NCI-H1694 (cell line): ENCODE data around the gene WDR13.
"Not testable (repeated sequence)": the region's sequence is repeated elsewhere in the genome, so short reads cannot be mapped to it uniquely, and the experiment has no call there.

Experiments
- DNase-seq: peaks from one replicate; lab custom pipeline; 2025; lab: John Stamatoyannopoulos, UW

The WDR13 gene

GRCh38 chrX:48595929-48596328 lies 1.4 kb upstream of the WDR13 start:
- DNase-seq, result no peak

DNA sequence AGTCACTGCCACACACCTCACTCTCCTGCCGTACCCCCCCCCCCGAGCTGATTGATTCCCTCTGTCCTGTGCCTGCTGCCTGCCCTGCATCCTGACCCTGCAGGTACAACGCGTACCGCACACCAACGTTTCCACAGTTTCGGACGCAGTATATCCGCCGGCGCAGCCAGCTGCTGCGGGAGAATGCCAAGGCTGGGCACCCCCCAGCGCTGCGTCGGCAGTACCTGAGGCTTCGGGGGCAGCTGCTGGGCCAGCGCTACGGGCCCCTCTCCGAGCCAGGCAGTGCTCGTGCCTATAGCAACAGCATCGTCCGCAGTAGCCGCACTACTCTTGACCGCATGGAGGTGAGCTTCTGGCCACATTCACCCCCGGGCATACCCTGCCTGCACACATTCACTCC lies 1.3 kb downstream of the WDR13 start:
- DNase-seq, result no peak

DNA sequence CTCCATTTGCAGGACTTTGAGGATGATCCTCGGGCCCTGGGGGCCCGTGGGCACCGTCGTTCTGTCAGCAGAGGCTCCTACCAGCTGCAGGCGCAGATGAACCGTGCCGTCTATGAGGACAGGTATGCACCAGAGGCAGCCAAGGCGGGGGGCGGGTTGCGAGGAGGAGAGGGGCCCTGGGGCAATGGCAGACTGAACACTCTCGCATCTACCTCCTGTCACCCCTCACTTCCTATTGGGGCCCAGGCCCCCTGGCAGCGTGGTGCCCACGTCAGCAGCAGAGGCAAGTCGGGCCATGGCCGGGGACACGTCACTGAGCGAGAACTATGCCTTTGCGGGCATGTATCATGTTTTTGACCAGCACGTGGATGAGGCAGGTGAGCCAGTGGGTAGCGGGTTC lies 2.0 kb downstream of the WDR13 start:
- no peak for DNase-seq

GRCh38 chrX:48600226-48600625 lies 2.9 kb downstream of the WDR13 start:
- no peak for DNase-seq

DNA sequence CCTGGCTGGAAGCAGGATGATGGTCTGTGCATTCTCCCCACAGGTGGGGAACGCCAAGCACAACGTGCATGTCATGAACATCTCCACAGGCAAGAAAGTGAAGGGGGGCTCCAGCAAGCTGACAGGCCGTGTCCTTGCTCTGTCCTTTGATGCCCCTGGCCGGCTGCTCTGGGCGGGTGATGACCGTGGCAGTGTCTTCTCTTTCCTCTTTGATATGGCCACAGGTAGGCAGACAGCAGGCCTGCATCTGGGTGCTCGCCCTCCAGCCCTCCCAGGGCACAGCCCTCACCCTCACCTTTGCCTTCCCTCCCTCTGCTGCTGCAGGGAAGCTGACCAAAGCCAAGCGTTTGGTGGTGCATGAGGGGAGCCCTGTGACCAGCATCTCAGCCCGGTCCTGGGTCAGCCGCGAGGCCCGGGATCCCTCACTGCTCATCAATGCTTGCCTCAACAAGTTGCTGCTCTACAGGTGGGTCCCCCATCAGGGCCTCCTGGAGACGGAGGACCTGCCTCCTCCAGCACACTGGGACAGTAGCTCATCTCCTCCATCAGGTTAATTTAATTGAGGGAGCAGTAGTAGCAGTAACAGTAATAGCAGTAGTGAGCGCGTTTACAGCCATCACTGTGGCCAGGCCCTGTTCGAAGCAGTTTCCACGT lies 4.6 kb downstream of the WDR13 start:
- no peak for DNase-seq

- no peak for DNase-seq
These were observed 7.4 kb downstream of the WDR13 start for GRCh38 chrX:48604701-48605100.

- no peak for DNase-seq
These were observed 8.8 kb downstream of the WDR13 start for GRCh38 chrX:48606091-48606490.

DNA sequence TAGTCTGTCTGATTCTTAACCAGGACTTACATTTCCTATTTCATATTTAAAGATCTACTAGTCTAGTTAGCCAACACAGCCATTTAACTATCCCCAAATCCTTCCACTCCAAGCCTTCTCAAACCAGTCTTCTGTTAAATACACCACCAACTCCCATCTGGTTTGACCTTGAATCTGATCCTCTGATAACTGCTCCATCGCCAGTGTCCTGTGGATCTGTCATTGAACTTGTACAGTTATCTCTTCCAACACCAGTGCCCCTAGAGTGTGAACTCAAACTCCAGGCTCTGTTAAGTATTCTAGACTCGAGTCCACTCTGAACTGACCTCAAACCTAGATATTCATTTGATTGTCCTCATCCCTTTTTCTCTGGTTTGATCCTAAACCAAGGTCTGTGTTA lies 14.4 kb downstream of the WDR13 start:
- no peak for DNase-seq

DNA sequence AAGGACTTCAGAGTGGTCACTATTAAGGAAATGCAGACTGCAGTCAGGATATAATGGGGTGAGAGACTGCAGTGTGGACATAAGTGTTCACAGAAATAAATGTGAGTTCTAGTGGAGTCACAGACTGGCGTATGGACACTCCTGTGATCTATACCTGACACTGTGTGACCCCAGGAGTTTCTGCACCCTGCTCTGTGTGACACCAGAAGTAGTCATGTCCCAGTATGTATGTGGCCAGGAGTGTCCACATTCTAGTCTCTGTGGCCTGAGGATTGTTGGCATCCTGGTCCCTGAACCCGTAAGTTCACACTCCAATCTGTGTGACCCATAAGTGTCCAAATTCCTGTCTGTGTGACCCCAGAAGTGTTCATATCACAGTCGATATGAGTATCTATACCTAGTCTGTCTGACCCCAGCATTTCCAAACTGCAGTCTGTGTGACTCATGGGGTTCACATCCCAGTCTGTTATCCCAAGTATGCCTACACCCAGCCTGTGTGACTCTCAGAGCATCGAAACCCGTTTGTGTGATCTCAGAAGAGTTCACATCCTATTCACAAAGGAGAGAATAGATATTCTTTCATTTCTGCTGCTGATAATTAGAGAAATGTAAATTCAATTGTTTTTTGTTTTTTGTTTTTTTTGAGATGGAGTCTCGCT lies 16.3 kb downstream of the WDR13 start:
- no peak for DNase-seq

DNA sequence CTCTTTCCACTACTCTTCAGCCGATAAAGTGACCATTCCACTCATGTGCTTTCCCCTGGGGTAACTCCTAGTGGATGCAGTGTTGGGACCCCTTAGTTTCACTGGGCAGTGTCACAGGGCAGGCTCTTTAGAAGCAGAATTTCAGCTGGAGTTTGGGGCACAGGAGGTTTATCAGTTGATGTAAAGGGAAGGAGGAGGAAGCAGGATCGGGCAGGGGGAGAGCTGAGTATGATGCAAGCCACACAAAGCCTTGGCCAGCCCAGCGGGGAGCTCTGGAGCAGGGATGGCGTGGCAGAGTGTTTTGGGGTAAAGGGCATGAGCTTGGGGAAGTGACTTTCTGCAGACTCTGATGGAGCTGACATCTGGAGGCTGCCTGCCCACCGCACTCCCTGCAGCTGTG lies 19.3 kb downstream of the WDR13 start:
- no peak for DNase-seq

DNA sequence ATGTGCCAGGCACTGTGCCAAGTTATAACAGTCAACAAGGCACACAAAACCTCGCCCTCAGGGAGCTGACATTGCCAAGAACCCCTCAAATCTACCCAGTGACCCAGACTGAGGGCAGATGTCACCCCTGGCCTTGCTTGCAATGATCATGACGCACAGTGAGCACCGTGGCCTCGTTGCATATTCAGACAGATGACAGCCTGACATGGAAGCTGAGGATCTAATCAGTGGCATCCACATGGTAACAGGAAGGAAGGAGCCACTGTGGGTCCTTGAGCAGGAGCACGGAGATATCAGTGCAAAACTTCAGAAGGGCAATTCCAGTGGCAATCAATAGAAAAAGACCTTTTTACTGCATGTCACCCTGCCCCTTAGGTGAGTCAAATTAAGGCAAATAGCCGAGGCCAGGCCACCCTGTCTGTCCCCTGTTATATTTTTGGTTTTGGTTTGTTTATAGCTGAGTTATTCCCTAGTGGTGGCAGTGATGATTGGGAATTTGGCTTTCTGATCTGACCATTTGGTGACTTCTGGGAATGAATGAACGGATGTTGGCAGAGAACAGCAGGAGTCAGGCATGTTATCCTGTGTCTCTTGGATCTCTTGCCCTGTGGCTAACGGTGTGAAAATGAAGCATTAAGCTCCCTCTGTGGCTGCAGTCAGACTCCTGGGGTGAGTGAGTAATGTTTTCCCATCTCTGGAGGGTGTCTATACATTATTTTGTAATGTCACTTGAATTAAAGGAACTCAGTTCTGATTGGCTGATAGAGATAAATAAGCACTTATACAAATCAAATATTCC lies 20.4 kb downstream of the WDR13 start:
- DNase-seq, result no peak

GRCh38 chrX:48626401-48627298 lies 29.4 kb downstream of the WDR13 start:
- DNase-seq, result no peak

GRCh38 chrX:48631376-48632090 lies 34.2 kb downstream of the WDR13 start:
- peak; percentile 95 for DNase-seq

GRCh38 chrX:48632207-48632606 lies 34.9 kb downstream of the WDR13 start:
- no peak for DNase-seq

GRCh38 chrX:48636301-48636700 lies 39.0 kb downstream of the WDR13 start:
- no peak for DNase-seq

- DNase-seq, result no peak
These were observed 39.5 kb downstream of the WDR13 start for GRCh38 chrX:48636776-48637175.

DNA sequence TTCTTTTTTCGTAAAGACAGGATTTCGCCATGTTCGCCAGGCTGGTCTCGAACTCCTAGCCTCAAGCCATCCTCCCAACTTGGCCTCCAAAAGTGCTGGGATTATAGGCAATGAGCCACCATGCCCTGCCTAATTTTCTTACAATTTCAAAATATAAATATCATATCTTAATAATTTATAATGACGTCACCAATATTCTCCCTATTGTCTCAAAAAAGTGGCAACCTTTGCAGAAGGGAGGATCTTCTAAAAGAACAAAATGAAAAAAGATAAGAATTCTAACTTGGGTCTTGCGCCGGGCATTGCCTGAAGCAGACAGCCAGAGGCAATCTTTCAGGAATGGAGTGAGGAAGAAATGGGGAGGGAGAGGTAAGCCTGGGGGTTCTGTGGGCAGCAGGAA lies 48.4 kb downstream of the WDR13 start:
- no peak for DNase-seq

DNA sequence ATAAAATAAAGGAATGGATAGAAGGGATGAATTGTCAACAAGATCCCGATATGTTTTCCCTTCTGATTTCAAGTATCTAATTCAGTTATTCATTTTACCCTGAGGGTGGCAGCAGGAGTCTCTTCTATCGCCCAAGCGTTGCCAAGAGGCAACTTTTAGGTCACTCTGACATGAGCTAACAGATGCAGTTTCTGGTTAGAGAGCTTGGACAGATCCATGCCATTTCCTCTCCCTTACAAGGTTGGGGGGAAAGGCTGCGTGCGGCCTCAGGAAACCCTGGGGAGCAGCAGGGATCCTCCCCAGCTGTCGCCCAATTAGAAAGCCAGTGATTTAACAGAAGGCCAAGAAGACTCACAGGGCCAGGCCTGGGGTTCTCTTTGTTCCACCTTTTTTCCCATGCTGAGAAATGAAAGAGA lies 51.1 kb downstream of the WDR13 start:
- DNase-seq, result peak; percentile 53

- DNase-seq, result no peak
These were observed 51.8 kb downstream of the WDR13 start for GRCh38 chrX:48649102-48649501.

GRCh38 chrX:48652055-48652579 lies 54.8 kb downstream of the WDR13 start:
- not testable (repeated sequence) for DNase-seq

GRCh38 chrX:48654746-48655145 lies 57.5 kb downstream of the WDR13 start:
- not testable (repeated sequence) for DNase-seq
